Measurements from ENCODE around the gene PTPRK. TPM values are rescaled to one million over a fixed set of nuclear protein-coding genes. Genes with fewer than 3 reads are reported as not detected.

The PTPRK gene
- total and polyA plus RNA-seq, 4 donors, result 12.1 to 61.2 (median 29.1) TPM

GRCh38 chr6:128303870-128304269, 216.5 kb downstream of the PTPRK start:
- DNase-seq (ENCODE audit: low spot score), result no peak
- H3K27me3 ChIP-seq (ENCODE audit: control insufficient read depth in 4 of 4, insufficient read depth in 4 of 4, low read length in 3 of 4), result no peaks in the 10 kb centered on the region
- no peak overlapping the region for H3K9ac ChIP-seq (ENCODE audit: low read depth in 1 of 2, low read length in 2 of 2)
- peaks cover 0 to 1% (median 0%) of the 10 kb centered on the region in 4 donors for H3K36me3 ChIP-seq (ENCODE audit: control insufficient read depth in 4 of 4, insufficient read depth in 3 of 4, low read depth in 1 of 4, low read length in 3 of 4)
- H3K9me3 ChIP-seq (ENCODE audit: control insufficient read depth in 4 of 4, low read length in 3 of 4), result no peaks in the 10 kb centered on the region
- H3K4me1 ChIP-seq (ENCODE audit: control insufficient read depth in 4 of 4, insufficient read depth in 4 of 4, low read length in 3 of 4), result no peaks in the 10 kb centered on the region
- 85% methylated on average over 2 of the region's 2 CpGs for WGBS
- TF ChIP-seq FOXA1 (IDR thresholded peaks at IDR 0.05) (no peak), RAD21 (IDR thresholded peaks at IDR 0.05) (no peak), ZBTB33 (IDR thresholded peaks at IDR 0.05) (no peak), HNF4A (conservative IDR thresholded peaks at IDR 0.05) (no peak), HNF4G (IDR thresholded peaks at IDR 0.05) (no peak), EGR1 (IDR thresholded peaks at IDR 0.05; ENCODE audit: low read depth in 2 of 2) (no peak), ATF3 (IDR thresholded peaks at IDR 0.05) (no peak), RXRA (IDR thresholded peaks at IDR 0.05) (no peak)
- no peak overlapping the region for H3K4me3 ChIP-seq (ENCODE audit: low read depth in 1 of 3, low read length in 3 of 3)
- no peak overlapping the region for H3K27ac ChIP-seq (ENCODE audit: low read depth in 1 of 2, low read length in 2 of 2)

- DNase-seq (ENCODE audit: low spot score), result no peak
- WGBS, result 97% methylated on average over 5 of the region's 5 CpGs
- H3K9ac ChIP-seq (ENCODE audit: low read depth in 1 of 2, low read length in 2 of 2), result no peak overlapping the region
- no peaks in the 10 kb centered on the region for H3K9me3 ChIP-seq (ENCODE audit: control insufficient read depth in 4 of 4, low read length in 3 of 4)
- no peak overlapping the region for H3K4me3 ChIP-seq (ENCODE audit: low read depth in 1 of 3, low read length in 3 of 3)
- TF ChIP-seq FOXA1 (IDR thresholded peaks at IDR 0.05) (no peak), NR2F2 (IDR thresholded peaks at IDR 0.05) (no peak), YY1 (IDR thresholded peaks at IDR 0.05) (no peak), MAX (IDR thresholded peaks at IDR 0.05) (no peak), CTCF (IDR thresholded peaks at IDR 0.05; ENCODE audit: low read depth, low read length, missing input control) (no peak)
- no peak overlapping the region for H3K27ac ChIP-seq (ENCODE audit: low read depth in 1 of 2, low read length in 2 of 2)
- no peaks in the 10 kb centered on the region for H3K36me3 ChIP-seq (ENCODE audit: control insufficient read depth in 4 of 4, insufficient read depth in 3 of 4, low read depth in 1 of 4, low read length in 3 of 4)
- no peaks in the 10 kb centered on the region for H3K27me3 ChIP-seq (ENCODE audit: control insufficient read depth in 4 of 4, insufficient read depth in 4 of 4, low read length in 3 of 4)
- no peaks in the 10 kb centered on the region for H3K4me1 ChIP-seq (ENCODE audit: control insufficient read depth in 4 of 4, insufficient read depth in 4 of 4, low read length in 3 of 4)
Observed at GRCh38 chr6:128302942-128303341, 217.5 kb downstream of the PTPRK start.

- no peak overlapping the region for H3K27ac ChIP-seq (ENCODE audit: low read depth in 1 of 2, low read length in 2 of 2)
- H3K9me3 ChIP-seq (ENCODE audit: control insufficient read depth in 4 of 4, low read length in 3 of 4), result no peaks in the 10 kb centered on the region
- no peak overlapping the region for H3K4me3 ChIP-seq (ENCODE audit: low read depth in 1 of 3, low read length in 3 of 3)
- H3K4me1 ChIP-seq (ENCODE audit: control insufficient read depth in 4 of 4, insufficient read depth in 4 of 4, low read length in 3 of 4), result no peaks in the 10 kb centered on the region
- no peaks in the 10 kb centered on the region for H3K27me3 ChIP-seq (ENCODE audit: control insufficient read depth in 4 of 4, insufficient read depth in 4 of 4, low read length in 3 of 4)
- no peak overlapping the region for H3K9ac ChIP-seq (ENCODE audit: low read depth in 1 of 2, low read length in 2 of 2)
- WGBS, result 83% methylated on average over 2 of the region's 2 CpGs
- DNase-seq (ENCODE audit: low spot score), result no peak
- peaks cover 0 to 2% (median 0%) of the 10 kb centered on the region in 4 donors for H3K36me3 ChIP-seq (ENCODE audit: control insufficient read depth in 4 of 4, insufficient read depth in 3 of 4, low read depth in 1 of 4, low read length in 3 of 4)
- TF ChIP-seq HNF4A (conservative IDR thresholded peaks at IDR 0.05) (no peak), NR2F2 (IDR thresholded peaks at IDR 0.05) (no peak), REST (IDR thresholded peaks at IDR 0.05) (no peak), EGR1 (IDR thresholded peaks at IDR 0.05; ENCODE audit: low read depth in 2 of 2) (no peak), ZBTB33 (IDR thresholded peaks at IDR 0.05) (no peak), FOXA1 (IDR thresholded peaks at IDR 0.05) (no peak), RAD21 (IDR thresholded peaks at IDR 0.05) (no peak), JUND (IDR thresholded peaks at IDR 0.05) (no peak), GABPA (IDR thresholded peaks at IDR 0.05 in 1 of 2, conservative IDR thresholded peaks at IDR 0.05 in 1 of 2) (no peak), ATF3 (IDR thresholded peaks at IDR 0.05) (no peak), SP1 (IDR thresholded peaks at IDR 0.05) (no peak), FOXA2 (IDR thresholded peaks at IDR 0.05) (no peak)
Observed at GRCh38 chr6:128295670-128296069, 224.7 kb downstream of the PTPRK start.

Data from liver (tissue), 9 donors.